OCI-LY3 (cell line): ENCODE measurements around the gene UBXN6.

Experiments
- EZH2phosphoT487 ChIP-seq: fragments of 200-600 bp; shearing (Covaris generic); IDR thresholded peaks from 2 replicates; pipeline ENCODE4 v1.6.1; 2018; ENCODE audit warnings: antibody characterized with exemption, mixed run types, low read depth
- TF ChIP-seq, protein P1 (sequence below): fragments of 200-600, 300-600 bp; sonication (generic); IDR thresholded peaks from 2 replicates; pipeline ENCODE4 v1.5.1; 2014; ENCODE audit warnings: antibody characterized with exemption, low read length, low read depth

DNA sequence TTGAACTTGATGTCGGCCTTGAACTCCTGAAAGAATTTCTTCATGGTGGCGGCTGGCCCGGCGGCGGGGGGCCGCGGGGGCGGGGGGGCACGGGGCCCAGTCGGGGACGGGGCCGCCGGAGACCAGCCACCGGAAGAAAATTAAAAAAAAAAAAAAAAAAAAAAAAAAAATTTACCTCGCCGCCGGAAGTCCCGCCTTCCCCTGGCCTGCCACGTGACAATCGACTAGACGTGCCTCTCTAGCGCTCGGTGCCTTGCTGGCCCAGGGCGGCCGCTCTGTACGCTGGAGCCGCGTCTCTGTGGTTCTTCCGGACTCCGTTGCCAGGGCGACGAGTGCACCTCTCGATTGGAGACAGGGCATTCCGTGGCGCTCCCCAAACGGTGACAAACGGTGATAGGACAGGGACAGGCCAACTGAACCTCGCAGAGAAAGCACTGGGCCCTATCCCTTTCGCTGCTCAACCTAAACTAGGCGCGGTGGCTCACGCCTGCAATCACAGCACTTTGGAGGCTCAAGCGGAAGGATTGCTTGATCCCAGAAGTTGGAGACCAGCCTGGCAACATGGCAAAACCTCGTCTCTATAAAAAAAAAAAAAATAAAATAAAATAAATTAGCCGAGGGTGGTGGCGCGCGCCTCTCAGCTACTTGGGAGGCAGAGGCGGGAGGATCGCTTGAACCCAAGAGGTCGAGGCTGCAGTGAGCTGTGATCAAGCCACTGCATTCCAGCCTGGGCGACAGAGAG is at the start of gene UBXN6:
- TF ChIP-seq, protein P1, sequence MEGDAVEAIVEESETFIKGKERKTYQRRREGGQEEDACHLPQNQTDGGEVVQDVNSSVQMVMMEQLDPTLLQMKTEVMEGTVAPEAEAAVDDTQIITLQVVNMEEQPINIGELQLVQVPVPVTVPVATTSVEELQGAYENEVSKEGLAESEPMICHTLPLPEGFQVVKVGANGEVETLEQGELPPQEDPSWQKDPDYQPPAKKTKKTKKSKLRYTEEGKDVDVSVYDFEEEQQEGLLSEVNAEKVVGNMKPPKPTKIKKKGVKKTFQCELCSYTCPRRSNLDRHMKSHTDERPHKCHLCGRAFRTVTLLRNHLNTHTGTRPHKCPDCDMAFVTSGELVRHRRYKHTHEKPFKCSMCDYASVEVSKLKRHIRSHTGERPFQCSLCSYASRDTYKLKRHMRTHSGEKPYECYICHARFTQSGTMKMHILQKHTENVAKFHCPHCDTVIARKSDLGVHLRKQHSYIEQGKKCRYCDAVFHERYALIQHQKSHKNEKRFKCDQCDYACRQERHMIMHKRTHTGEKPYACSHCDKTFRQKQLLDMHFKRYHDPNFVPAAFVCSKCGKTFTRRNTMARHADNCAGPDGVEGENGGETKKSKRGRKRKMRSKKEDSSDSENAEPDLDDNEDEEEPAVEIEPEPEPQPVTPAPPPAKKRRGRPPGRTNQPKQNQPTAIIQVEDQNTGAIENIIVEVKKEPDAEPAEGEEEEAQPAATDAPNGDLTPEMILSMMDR: no peak
- no peak for TF ChIP-seq EZH2phosphoT487
